ENCODE measurements around the gene HMCES.

DNA sequence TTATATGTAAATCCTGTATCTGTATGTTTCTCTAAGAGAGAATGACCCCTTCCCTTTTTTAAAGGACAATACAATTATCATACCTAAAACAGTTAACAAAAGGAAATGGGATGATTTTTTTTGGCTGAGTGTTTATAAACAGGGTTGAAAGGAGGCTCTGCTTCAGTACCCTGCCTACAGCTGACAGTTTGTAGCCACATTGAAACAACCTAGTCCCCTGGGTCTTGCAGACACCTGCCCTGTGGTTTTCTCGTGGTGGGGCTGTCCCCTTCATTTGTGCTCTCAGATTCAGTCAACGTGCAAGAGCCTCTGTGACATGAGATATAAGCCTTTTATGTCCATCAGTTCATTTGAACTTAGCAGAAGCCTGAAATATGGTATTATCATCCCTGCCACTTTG is 2.3 kb upstream of the HMCES start:
- no peak for TF ChIP-seq POLR2A (IDR thresholded peaks at IDR 0.05)
- TF ChIP-seq, protein P1, sequence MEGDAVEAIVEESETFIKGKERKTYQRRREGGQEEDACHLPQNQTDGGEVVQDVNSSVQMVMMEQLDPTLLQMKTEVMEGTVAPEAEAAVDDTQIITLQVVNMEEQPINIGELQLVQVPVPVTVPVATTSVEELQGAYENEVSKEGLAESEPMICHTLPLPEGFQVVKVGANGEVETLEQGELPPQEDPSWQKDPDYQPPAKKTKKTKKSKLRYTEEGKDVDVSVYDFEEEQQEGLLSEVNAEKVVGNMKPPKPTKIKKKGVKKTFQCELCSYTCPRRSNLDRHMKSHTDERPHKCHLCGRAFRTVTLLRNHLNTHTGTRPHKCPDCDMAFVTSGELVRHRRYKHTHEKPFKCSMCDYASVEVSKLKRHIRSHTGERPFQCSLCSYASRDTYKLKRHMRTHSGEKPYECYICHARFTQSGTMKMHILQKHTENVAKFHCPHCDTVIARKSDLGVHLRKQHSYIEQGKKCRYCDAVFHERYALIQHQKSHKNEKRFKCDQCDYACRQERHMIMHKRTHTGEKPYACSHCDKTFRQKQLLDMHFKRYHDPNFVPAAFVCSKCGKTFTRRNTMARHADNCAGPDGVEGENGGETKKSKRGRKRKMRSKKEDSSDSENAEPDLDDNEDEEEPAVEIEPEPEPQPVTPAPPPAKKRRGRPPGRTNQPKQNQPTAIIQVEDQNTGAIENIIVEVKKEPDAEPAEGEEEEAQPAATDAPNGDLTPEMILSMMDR (IDR thresholded peaks at IDR 0.05), result no peak

Measured in uterus (tissue), 2 donors.